GM13976 (cell line): ENCODE measurements around the gene LOXHD1.

Experiments
- DNase-seq: peaks from one replicate; pipeline ENCODE4 v3.0.0; 2012; ENCODE audit warnings: low spot score
- in situ Hi-C: fragments of 300-500 bp; cut with MboI; formaldehyde crosslinking; loops from one replicate; pipeline ENCODE4 v1.12.0; 2022; ENCODE audit warnings: low sequenced_read_pairs, mixed read lengths, inconsistent platforms; ENCODE audit not compliant: unreplicated experiment
- TF ChIP-seq, protein P1 (sequence below): IDR thresholded peaks from 2 replicates; pipeline ENCODE4 v1.5.1; 2012; ENCODE audit warnings: borderline replicate concordance, mild to moderate bottlenecking; ENCODE audit not compliant: insufficient read depth; ENCODE audit errors: extremely low read depth, missing control alignments, control extremely low read depth

Gene LOXHD1

DNA sequence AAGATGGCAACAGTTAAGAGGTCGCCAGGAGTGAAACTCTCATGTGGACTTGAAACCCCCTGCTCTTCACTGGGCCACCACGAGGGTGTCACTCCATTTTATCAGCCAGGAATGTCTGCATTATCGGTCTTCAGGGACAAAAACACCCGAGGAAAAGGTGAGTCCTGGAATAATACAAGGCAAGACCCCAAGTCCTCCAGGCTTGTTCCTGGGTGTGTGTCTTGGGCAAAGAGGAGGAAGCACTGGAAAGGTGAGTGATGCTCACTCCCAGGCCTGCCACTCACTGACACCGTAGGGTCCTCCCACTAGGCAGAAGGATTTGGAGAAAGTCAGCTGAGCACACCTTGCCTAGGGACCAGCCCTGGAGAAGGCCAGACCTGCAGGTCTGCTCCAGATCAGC, 86.9 kb downstream of the LOXHD1 start:
- TF ChIP-seq, protein P1, sequence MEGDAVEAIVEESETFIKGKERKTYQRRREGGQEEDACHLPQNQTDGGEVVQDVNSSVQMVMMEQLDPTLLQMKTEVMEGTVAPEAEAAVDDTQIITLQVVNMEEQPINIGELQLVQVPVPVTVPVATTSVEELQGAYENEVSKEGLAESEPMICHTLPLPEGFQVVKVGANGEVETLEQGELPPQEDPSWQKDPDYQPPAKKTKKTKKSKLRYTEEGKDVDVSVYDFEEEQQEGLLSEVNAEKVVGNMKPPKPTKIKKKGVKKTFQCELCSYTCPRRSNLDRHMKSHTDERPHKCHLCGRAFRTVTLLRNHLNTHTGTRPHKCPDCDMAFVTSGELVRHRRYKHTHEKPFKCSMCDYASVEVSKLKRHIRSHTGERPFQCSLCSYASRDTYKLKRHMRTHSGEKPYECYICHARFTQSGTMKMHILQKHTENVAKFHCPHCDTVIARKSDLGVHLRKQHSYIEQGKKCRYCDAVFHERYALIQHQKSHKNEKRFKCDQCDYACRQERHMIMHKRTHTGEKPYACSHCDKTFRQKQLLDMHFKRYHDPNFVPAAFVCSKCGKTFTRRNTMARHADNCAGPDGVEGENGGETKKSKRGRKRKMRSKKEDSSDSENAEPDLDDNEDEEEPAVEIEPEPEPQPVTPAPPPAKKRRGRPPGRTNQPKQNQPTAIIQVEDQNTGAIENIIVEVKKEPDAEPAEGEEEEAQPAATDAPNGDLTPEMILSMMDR = no peak
- in situ Hi-C loops = no loop called here
- no peak for DNase-seq

DNA sequence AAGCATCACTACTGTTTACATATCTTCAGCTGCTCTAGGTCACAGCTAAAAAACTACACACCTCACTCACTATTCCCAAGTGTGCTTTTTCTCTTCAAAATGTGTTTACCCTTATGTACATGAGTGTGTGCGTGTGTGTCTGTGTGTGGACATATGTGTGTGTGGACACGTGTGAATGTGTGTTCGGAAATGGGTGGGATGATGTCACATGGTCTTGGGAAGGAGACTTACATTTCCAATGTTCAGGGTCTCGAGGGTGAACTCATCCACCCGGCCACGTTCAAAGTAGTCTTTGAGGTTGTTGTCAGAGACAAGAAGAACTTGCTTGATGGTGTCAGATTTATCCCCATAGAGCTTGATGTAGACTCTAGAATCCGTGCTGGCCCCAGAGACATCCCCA, 87.8 kb downstream of the LOXHD1 start:
- no peak for DNase-seq
- TF ChIP-seq, protein P1 = no peak
- in situ Hi-C loops = no loop called here

DNA sequence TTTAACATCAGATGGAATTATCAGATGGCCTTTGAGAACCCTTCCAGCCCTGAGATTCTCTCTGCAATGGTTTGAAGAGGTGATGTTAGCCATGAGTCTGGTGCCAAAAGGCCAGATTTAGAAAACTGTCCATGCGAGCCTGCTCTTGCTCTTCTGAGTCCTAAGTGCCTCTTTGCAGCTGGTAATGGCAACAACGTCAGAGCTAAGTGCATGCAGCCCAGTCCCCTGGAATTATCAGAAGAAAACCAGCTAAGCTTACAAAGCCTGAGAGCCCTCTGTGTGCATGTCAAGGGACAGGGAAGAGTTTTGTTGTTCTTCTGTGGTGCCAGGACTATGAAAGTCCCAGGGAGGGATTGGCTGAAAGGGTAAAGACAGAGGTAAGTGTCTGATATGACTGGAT, 89.8 kb downstream of the LOXHD1 start:
- TF ChIP-seq, protein P1 = no peak
- no peak for DNase-seq
- in situ Hi-C loops = no loop called here

DNA sequence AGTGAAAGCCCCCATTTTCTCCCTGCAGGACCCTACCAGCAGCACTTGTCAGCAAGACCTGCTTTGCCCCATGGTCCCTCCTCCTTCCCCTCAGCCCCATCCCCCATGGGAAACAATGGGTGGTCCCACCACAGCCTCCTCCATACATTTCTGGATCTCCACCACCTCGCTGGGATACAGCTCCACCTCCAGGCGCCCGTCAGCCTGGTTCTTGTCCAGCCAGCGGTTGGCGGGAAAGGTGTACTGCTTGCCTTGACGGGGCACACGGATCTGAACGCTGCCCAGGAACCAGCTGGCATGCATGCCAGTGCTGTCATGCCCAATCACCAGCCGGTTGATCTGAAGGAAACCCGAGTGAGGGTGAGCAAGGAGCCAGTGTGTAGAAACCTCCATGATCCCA, 90.9 kb downstream of the LOXHD1 start:
- in situ Hi-C loops = no loop called here
- TF ChIP-seq, protein P1 = no peak
- DNase-seq = no peak

DNA sequence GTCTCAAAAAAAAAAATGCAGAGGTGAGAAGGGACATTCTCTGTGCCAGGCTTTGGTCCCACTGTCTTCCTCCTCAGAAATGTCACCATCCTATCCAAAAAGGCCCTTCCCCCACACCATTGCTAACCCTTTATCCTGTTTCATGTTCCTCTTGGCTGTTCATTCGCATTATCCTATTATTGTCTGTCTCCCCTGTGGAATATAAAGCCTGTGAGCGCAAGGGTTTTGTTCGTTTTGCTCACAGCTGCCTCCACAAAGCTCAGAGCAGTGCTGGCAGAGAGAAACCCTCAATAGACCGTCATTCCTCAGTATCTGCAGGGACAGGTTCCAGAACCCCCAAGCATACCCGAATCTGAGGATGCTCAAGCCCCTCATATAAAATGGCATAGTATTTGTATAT, 91.8 kb downstream of the LOXHD1 start:
- in situ Hi-C loops = no loop called here
- no peak for DNase-seq
- TF ChIP-seq, protein P1 = no peak

DNA sequence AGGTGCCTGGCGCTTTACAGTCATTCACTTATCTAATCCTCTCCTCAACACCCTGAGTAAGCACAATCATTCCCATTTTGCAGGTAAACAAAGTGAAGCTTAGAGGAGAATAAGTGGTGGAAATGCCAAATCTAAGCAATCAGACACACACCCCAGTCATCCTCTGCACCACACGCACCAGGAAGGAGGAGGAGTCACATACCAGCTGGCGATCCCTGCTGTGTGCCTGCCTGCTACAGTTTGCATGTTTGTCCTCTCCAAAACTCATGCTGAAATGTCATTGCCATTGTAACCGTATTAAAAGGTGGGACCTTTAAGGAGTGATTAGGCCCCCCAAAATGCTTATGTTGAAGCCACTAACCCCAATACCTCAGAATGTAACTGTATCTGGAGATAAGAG, 93.7 kb downstream of the LOXHD1 start:
- no peak for DNase-seq
- in situ Hi-C loops = no loop called here
- TF ChIP-seq, protein P1 = no peak

DNA sequence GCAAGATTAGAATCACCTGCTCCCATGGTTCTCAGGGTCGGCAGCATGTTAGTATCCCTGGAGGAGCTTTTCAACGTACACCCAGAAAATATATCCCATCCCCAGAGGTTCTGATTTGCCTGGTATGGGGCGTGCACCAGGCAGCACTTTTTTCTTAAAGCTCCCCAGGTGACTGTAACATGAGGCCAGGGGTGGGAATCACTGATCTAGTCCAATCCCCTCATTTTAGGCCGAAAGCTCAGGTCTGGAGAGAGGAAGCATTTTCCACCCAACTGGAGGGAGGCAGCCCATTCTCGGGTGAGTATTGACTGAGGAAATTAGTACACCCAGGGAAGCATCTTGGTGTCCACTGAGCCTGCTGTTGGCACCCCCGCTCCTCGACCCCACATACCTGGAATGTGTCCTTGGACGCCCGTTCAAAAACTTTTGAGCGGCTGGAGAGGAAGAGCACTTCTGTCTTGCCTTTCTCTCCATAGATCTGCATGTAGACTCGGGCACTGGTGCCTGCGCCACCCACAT, 94.3 kb downstream of the LOXHD1 start:
- TF ChIP-seq, protein P1 = no peak

More for the DNA sequence above, 94.3 kb downstream of the LOXHD1 start:
- in situ Hi-C loops = no loop called here
- DNase-seq = no peak
